ENCODE data around the gene GNB4. TPM values are rescaled to one million over a fixed set of nuclear protein-coding genes. Genes with fewer than 3 reads are reported as not detected.

GNB4 gene
- total RNA-seq, 2 donors from 2014 or later: 11.9 to 13.8 TPM

DNA sequence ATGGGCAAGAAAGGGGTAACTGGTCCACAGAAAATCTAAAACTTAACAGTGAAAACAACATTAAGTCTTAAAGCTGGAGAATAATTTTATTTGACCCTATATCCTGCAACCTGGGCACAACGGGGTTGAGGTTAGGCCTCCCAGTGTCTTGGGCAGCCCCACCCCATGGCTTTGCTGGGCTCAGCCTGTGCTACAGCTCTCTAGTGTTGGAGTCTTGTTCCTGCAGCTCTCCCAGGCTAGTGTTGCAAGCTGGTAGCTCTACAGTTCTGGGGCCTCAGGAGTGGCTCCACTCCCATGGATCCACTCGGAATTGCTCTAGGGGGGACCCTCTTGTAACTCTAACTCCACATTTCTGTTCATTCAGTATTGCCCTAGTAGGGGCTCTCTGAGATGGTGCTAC, 24.9 kb upstream of the GNB4 start:
- H3K9me3 Mint-ChIP-seq: peaks cover 10% of the 10 kb centered on the region
- TF ChIP-seq, protein P1, sequence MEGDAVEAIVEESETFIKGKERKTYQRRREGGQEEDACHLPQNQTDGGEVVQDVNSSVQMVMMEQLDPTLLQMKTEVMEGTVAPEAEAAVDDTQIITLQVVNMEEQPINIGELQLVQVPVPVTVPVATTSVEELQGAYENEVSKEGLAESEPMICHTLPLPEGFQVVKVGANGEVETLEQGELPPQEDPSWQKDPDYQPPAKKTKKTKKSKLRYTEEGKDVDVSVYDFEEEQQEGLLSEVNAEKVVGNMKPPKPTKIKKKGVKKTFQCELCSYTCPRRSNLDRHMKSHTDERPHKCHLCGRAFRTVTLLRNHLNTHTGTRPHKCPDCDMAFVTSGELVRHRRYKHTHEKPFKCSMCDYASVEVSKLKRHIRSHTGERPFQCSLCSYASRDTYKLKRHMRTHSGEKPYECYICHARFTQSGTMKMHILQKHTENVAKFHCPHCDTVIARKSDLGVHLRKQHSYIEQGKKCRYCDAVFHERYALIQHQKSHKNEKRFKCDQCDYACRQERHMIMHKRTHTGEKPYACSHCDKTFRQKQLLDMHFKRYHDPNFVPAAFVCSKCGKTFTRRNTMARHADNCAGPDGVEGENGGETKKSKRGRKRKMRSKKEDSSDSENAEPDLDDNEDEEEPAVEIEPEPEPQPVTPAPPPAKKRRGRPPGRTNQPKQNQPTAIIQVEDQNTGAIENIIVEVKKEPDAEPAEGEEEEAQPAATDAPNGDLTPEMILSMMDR (conservative IDR thresholded peaks at IDR 0.05): no peak
- Histone ChIP-seq H3K36me3 (ENCODE audit: control insufficient read depth, insufficient read depth, low read length) (no peaks in the 10 kb centered on the region), H3K4me1 (ENCODE audit: control insufficient read depth, insufficient read depth, low read length) (no peaks in the 10 kb centered on the region), H3K27me3 (ENCODE audit: control insufficient read depth, insufficient read depth, low read length, poor library complexity, severe bottlenecking) (no peaks in the 10 kb centered on the region), H3K9ac (ENCODE audit: extremely low read depth, low read length, poor library complexity, severe bottlenecking) (no peak overlapping the region), H3K27ac (ENCODE audit: low read depth, low read length) (no peak overlapping the region), H3K9me3 (ENCODE audit: control insufficient read depth, low read length) (peaks cover 19% of the 10 kb centered on the region), H3K4me3 (ENCODE audit: low read length) (no peak overlapping the region)
- H3K36me3 Mint-ChIP-seq (ENCODE audit: low read depth): no peaks in the 10 kb centered on the region
- H3K27ac Mint-ChIP-seq: no peak overlapping the region
- whole genome bisulfite sequencing, 2 experiments (ENCODE audit: insufficient coverage in 1 of 2, insufficient read length in 1 of 2): 92 to 94% methylated on average over 2 of the region's 2 CpGs
- peaks cover 3% of the 10 kb centered on the region for H3K4me1 Mint-ChIP-seq
- DNase-seq: no peak
- H3K4me3 Mint-ChIP-seq: no peak overlapping the region
- peaks cover 25% of the 10 kb centered on the region for H3K27me3 Mint-ChIP-seq (ENCODE audit: insufficient read depth)

DNA sequence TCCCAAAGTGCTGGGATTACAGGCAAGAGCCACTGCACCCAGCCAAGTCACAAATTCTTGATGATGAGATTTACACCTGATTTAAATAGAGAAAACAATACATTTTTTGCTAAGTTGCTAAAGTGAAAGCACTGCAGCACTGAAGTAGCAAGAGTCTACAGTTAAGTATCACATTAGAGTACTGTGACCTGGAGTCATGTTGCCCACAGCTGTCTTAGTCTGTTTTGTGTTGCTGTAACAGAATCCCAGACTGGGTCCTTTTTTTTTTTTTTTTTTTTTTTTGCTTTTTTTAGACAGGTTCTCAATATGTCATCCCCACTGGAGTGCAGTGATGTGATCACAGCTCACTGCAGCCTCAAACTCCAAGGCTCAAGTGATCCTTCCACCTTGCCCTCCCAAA, 23.2 kb upstream of the GNB4 start:
- H3K4me1 Mint-ChIP-seq: peaks cover 7% of the 10 kb centered on the region
- no peak overlapping the region for H3K4me3 Mint-ChIP-seq
- no peaks in the 10 kb centered on the region for H3K36me3 Mint-ChIP-seq (ENCODE audit: low read depth)
- Histone ChIP-seq H3K27ac (ENCODE audit: low read depth, low read length) (no peak overlapping the region), H3K4me1 (ENCODE audit: control insufficient read depth, insufficient read depth, low read length) (no peaks in the 10 kb centered on the region), H3K9me3 (ENCODE audit: control insufficient read depth, low read length) (peaks cover 9% of the 10 kb centered on the region), H3K27me3 (ENCODE audit: control insufficient read depth, insufficient read depth, low read length, poor library complexity, severe bottlenecking) (no peaks in the 10 kb centered on the region), H3K4me3 (ENCODE audit: low read length) (no peak overlapping the region), H3K36me3 (ENCODE audit: control insufficient read depth, insufficient read depth, low read length) (no peaks in the 10 kb centered on the region), H3K9ac (ENCODE audit: extremely low read depth, low read length, poor library complexity, severe bottlenecking) (no peak overlapping the region)
- H3K27ac Mint-ChIP-seq: no peak overlapping the region
- TF ChIP-seq, protein P1 (conservative IDR thresholded peaks at IDR 0.05): no peak
- H3K9me3 Mint-ChIP-seq: peaks cover 2% of the 10 kb centered on the region
- peaks cover 19% of the 10 kb centered on the region for H3K27me3 Mint-ChIP-seq (ENCODE audit: insufficient read depth)
- no peak for DNase-seq

DNA sequence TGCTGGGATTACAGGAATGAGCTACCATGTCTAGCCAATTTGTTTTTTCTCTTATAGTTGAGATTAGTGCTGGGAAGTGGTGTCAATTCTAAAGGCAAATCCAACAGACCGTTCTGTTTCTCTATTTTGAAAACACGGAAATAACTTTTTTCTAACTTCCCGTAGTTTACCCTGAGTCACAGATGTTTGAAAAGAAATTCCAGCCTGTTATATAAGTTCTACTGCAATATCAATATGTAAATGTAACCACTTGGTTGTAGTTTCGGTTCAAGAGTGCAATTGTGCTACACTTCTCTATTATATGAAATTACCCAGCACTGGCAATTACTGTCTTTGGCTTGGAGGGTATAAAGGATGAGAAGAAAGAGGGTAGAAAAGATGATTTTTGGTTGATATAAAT, 22.3 kb upstream of the GNB4 start:
- no peak for DNase-seq
- Mint-ChIP-seq H3K36me3 (ENCODE audit: low read depth) (no peaks in the 10 kb centered on the region), H3K27ac (no peak overlapping the region), H3K4me3 (no peak overlapping the region), H3K9me3 (peaks cover 2% of the 10 kb centered on the region), H3K27me3 (ENCODE audit: insufficient read depth) (peaks cover 12% of the 10 kb centered on the region), H3K4me1 (peaks cover 16% of the 10 kb centered on the region)
- TF ChIP-seq, protein P1 (conservative IDR thresholded peaks at IDR 0.05): no peak
- peaks cover 5% of the 10 kb centered on the region for H3K9me3 ChIP-seq (ENCODE audit: control insufficient read depth, low read length)
- H3K27me3 ChIP-seq (ENCODE audit: control insufficient read depth, insufficient read depth, low read length, poor library complexity, severe bottlenecking): no peaks in the 10 kb centered on the region
- WGBS, 2 experiments (ENCODE audit: insufficient coverage in 1 of 2, insufficient read length in 1 of 2): 89 to 100% methylated on average over 1 to 4 of the region's 4 CpGs
- no peaks in the 10 kb centered on the region for H3K36me3 ChIP-seq (ENCODE audit: control insufficient read depth, insufficient read depth, low read length)
- no peak overlapping the region for H3K4me3 ChIP-seq (ENCODE audit: low read length)
- no peaks in the 10 kb centered on the region for H3K4me1 ChIP-seq (ENCODE audit: control insufficient read depth, insufficient read depth, low read length)
- H3K9ac ChIP-seq (ENCODE audit: extremely low read depth, low read length, poor library complexity, severe bottlenecking): no peak overlapping the region
- no peak overlapping the region for H3K27ac ChIP-seq (ENCODE audit: low read depth, low read length)
